Activated CD4-positive, CD25-positive, alpha-beta regulatory T cell treated with anti-CD3 and anti-CD28 coated beads, Interleukin-2, amount 50 U/mL, for 16 hours (primary cell): ENCODE results near the gene SRGAP1.

Source experiments
- DNase-seq: peaks from one replicate; pipeline ENCODE4 v3.0.0-alpha.2; 2020; ENCODE audit warnings: low read depth, low spot score

Gene SRGAP1

DNA sequence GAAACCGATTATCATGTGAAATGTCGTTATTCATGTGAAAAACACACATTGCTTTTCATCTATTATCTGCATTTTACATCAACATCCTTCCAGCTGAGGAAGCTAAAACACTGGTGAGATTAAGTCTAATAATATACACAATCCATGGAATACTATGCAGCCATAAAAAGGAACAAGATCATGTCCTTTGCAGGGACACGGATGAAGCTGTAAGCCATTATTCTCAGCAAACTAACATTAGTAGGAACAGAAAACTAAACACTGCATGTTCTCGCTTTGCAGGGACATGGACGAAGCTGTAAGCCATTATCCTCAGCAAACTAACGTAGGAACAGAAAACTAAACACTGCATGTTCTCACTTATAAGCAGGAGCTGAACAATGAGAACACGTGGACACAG is 359.3 kb downstream of the SRGAP1 start:
- no peak for DNase-seq

DNA sequence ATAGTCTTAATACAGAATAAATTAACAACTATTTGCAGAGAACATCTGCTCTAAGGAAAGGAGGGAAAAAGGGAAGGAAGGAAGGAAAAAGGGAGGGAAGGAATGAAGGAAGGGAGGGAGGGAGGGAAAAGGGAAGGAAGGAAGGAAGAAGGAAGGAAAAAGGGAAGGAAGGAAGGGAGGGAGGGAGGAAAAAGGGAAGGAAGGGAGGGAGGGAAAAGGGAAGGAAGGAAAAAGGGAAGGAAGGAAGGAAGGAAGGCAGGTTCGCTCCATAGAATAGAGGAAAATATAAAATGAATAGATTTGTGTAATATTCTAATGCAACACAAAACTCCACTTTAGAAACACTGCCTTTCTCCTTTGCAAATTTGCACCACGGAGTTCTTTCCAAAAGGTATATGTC is 361.0 kb downstream of the SRGAP1 start:
- no peak for DNase-seq

DNA sequence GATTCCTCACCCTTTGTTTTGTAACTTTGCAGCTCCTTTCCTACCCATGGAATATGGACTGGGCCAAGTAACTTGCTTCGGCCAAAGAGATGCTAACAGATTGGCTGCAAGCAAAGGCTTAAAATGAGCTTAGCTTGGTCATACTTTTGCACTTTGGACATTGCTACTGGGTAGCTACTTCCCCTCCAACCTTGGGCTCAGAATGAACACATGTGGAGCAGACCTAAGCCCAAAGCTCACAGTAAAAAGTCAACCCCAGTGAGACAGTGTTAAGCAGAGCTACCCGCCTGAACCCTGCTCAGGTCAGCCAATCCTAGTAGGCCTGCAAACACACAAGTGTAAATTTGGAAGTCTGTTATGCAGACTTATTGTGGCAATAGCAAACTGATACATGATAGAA is 363.0 kb downstream of the SRGAP1 start:
- no peak for DNase-seq
